Measurements from ENCODE around the gene PTPRC.

PTPRC gene

GRCh38 chr1:198775606-198776005 lies 136.8 kb downstream of the PTPRC start:
- H3K27ac ChIP-seq (ENCODE audit: low read length): no peak overlapping the region
- H3K9me3 ChIP-seq (ENCODE audit: insufficient read depth, low read depth, low read length): no peaks in the 10 kb centered on the region
- peaks cover 5% of the 10 kb centered on the region; the same call in 1 of the 2 replicates for H3K4me1 ChIP-seq (ENCODE audit: insufficient read depth, low read length)
- H3K27me3 ChIP-seq (ENCODE audit: insufficient read depth, low read length): no peaks in the 10 kb centered on the region
- no peak overlapping the region for H3K9ac ChIP-seq (ENCODE audit: low read depth, low read length)
- H3K4me3 ChIP-seq (ENCODE audit: low read length): no peak overlapping the region
- no peaks in the 10 kb centered on the region for H3K36me3 ChIP-seq (ENCODE audit: insufficient read depth, low read depth, low read length)

GRCh38 chr1:198776602-198777029 lies 137.8 kb downstream of the PTPRC start:
- Histone ChIP-seq H3K9me3 (ENCODE audit: insufficient read depth, low read depth, low read length) (no peaks in the 10 kb centered on the region), H3K4me3 (ENCODE audit: low read length) (no peak overlapping the region), H3K27ac (ENCODE audit: low read length) (no peak overlapping the region), H3K9ac (ENCODE audit: low read depth, low read length) (no peak overlapping the region), H3K36me3 (ENCODE audit: insufficient read depth, low read depth, low read length) (no peaks in the 10 kb centered on the region), H3K27me3 (ENCODE audit: insufficient read depth, low read length) (no peaks in the 10 kb centered on the region), H3K4me1 (ENCODE audit: insufficient read depth, low read length) (peaks cover 5% of the 10 kb centered on the region; the same call in 1 of the 2 replicates)

- Histone ChIP-seq H3K27ac (ENCODE audit: low read length) (no peak overlapping the region), H3K9me3 (ENCODE audit: insufficient read depth, low read depth, low read length) (no peaks in the 10 kb centered on the region), H3K36me3 (ENCODE audit: insufficient read depth, low read depth, low read length) (no peaks in the 10 kb centered on the region), H3K4me3 (ENCODE audit: low read length) (no peak overlapping the region), H3K27me3 (ENCODE audit: insufficient read depth, low read length) (no peaks in the 10 kb centered on the region), H3K4me1 (ENCODE audit: insufficient read depth, low read length) (peaks cover 5% of the 10 kb centered on the region; the same call in 1 of the 2 replicates), H3K9ac (ENCODE audit: low read depth, low read length) (no peak overlapping the region)
Measured at GRCh38 chr1:198778049-198778448, 139.2 kb downstream of the PTPRC start.

- H3K27me3 ChIP-seq (ENCODE audit: insufficient read depth, low read length): no peaks in the 10 kb centered on the region
- no peak overlapping the region for H3K27ac ChIP-seq (ENCODE audit: low read length)
Measured at GRCh38 chr1:198780376-198780775, 141.5 kb downstream of the PTPRC start.

GRCh38 chr1:198788561-198789064 lies 149.8 kb downstream of the PTPRC start:
- H3K27me3 ChIP-seq (ENCODE audit: insufficient read depth, low read length): no peaks in the 10 kb centered on the region
- H3K4me1 ChIP-seq (ENCODE audit: insufficient read depth, low read length): peaks cover 16% of the 10 kb centered on the region
- H3K9me3 ChIP-seq (ENCODE audit: insufficient read depth, low read depth, low read length): no peaks in the 10 kb centered on the region
- H3K9ac ChIP-seq (ENCODE audit: low read depth, low read length): no peak overlapping the region; the same call in 1 of the 2 replicates
- no peak overlapping the region for H3K4me3 ChIP-seq (ENCODE audit: low read length)
- H3K27ac ChIP-seq (ENCODE audit: low read length): no peak overlapping the region
- H3K36me3 ChIP-seq (ENCODE audit: insufficient read depth, low read depth, low read length): no peaks in the 10 kb centered on the region

More at GRCh38 chr1:198780376-198780775, 141.5 kb downstream of the PTPRC start:
- Histone ChIP-seq H3K4me3 (ENCODE audit: low read length) (no peak overlapping the region), H3K9ac (ENCODE audit: low read depth, low read length) (no peak overlapping the region), H3K9me3 (ENCODE audit: insufficient read depth, low read depth, low read length) (no peaks in the 10 kb centered on the region), H3K36me3 (ENCODE audit: insufficient read depth, low read depth, low read length) (no peaks in the 10 kb centered on the region), H3K4me1 (ENCODE audit: insufficient read depth, low read length) (peaks cover 5% of the 10 kb centered on the region; the same call in 1 of the 2 replicates)

- Histone ChIP-seq H3K36me3 (ENCODE audit: insufficient read depth, low read depth, low read length) (no peaks in the 10 kb centered on the region), H3K27me3 (ENCODE audit: insufficient read depth, low read length) (no peaks in the 10 kb centered on the region), H3K4me3 (ENCODE audit: low read length) (no peak overlapping the region), H3K9me3 (ENCODE audit: insufficient read depth, low read depth, low read length) (peaks cover 12% of the 10 kb centered on the region), H3K9ac (ENCODE audit: low read depth, low read length) (no peak overlapping the region), H3K4me1 (ENCODE audit: insufficient read depth, low read length) (peaks cover 14% of the 10 kb centered on the region), H3K27ac (ENCODE audit: low read length) (no peak overlapping the region)
Measured at GRCh38 chr1:198793714-198794113, 154.9 kb downstream of the PTPRC start.

- H3K36me3 ChIP-seq (ENCODE audit: insufficient read depth, low read depth, low read length): no peaks in the 10 kb centered on the region
- H3K27ac ChIP-seq (ENCODE audit: low read length): no peak overlapping the region
- no peak overlapping the region for H3K4me3 ChIP-seq (ENCODE audit: low read length)
- peaks cover 12% of the 10 kb centered on the region for H3K9me3 ChIP-seq (ENCODE audit: insufficient read depth, low read depth, low read length)
- H3K9ac ChIP-seq (ENCODE audit: low read depth, low read length): no peak overlapping the region
- H3K27me3 ChIP-seq (ENCODE audit: insufficient read depth, low read length): no peaks in the 10 kb centered on the region
- peaks cover 7% of the 10 kb centered on the region for H3K4me1 ChIP-seq (ENCODE audit: insufficient read depth, low read length)
Measured at GRCh38 chr1:198794498-198794897, 155.7 kb downstream of the PTPRC start.

- Histone ChIP-seq H3K4me3 (ENCODE audit: low read length) (no peak overlapping the region), H3K4me1 (ENCODE audit: insufficient read depth, low read length) (no peaks in the 10 kb centered on the region), H3K27me3 (ENCODE audit: insufficient read depth, low read length) (no peaks in the 10 kb centered on the region), H3K9ac (ENCODE audit: low read depth, low read length) (no peak overlapping the region), H3K27ac (ENCODE audit: low read length) (no peak overlapping the region), H3K36me3 (ENCODE audit: insufficient read depth, low read depth, low read length) (no peaks in the 10 kb centered on the region), H3K9me3 (ENCODE audit: insufficient read depth, low read depth, low read length) (peaks cover 12% of the 10 kb centered on the region)
Measured at GRCh38 chr1:198797656-198798055, 158.8 kb downstream of the PTPRC start.

GRCh38 chr1:198798923-198799386 lies 160.1 kb downstream of the PTPRC start:
- Histone ChIP-seq H3K36me3 (ENCODE audit: insufficient read depth, low read depth, low read length) (no peaks in the 10 kb centered on the region), H3K4me3 (ENCODE audit: low read length) (no peak overlapping the region), H3K27me3 (ENCODE audit: insufficient read depth, low read length) (no peaks in the 10 kb centered on the region), H3K27ac (ENCODE audit: low read length) (no peak overlapping the region), H3K9ac (ENCODE audit: low read depth, low read length) (no peak overlapping the region), H3K9me3 (ENCODE audit: insufficient read depth, low read depth, low read length) (peaks cover 12% of the 10 kb centered on the region), H3K4me1 (ENCODE audit: insufficient read depth, low read length) (no peaks in the 10 kb centered on the region)

GRCh38 chr1:198805498-198806151 lies 166.8 kb downstream of the PTPRC start:
- H3K4me3 ChIP-seq (ENCODE audit: low read length): no peak overlapping the region
- no peaks in the 10 kb centered on the region for H3K27me3 ChIP-seq (ENCODE audit: insufficient read depth, low read length)
- H3K9ac ChIP-seq (ENCODE audit: low read depth, low read length): no peak overlapping the region
- no peaks in the 10 kb centered on the region for H3K9me3 ChIP-seq (ENCODE audit: insufficient read depth, low read depth, low read length)
- H3K27ac ChIP-seq (ENCODE audit: low read length): no peak overlapping the region
- no peaks in the 10 kb centered on the region for H3K36me3 ChIP-seq (ENCODE audit: insufficient read depth, low read depth, low read length)
- H3K4me1 ChIP-seq (ENCODE audit: insufficient read depth, low read length): no peaks in the 10 kb centered on the region

- no peak overlapping the region for H3K9ac ChIP-seq (ENCODE audit: low read depth, low read length)
- H3K27ac ChIP-seq (ENCODE audit: low read length): no peak overlapping the region
- H3K36me3 ChIP-seq (ENCODE audit: insufficient read depth, low read depth, low read length): no peaks in the 10 kb centered on the region
- H3K9me3 ChIP-seq (ENCODE audit: insufficient read depth, low read depth, low read length): no peaks in the 10 kb centered on the region
- H3K4me1 ChIP-seq (ENCODE audit: insufficient read depth, low read length): no peaks in the 10 kb centered on the region
- H3K27me3 ChIP-seq (ENCODE audit: insufficient read depth, low read length): no peaks in the 10 kb centered on the region
- no peak overlapping the region for H3K4me3 ChIP-seq (ENCODE audit: low read length)
Measured at GRCh38 chr1:198806861-198807260, 168.0 kb downstream of the PTPRC start.

All from iPS-20b (cell line).